Bronchial epithelial cell (primary cell): ENCODE results near the gene AMIGO1. TPM values are rescaled to one million over a fixed set of nuclear protein-coding genes. Genes with fewer than 3 reads are reported as not detected.

Experiments used
- DNase-seq: peaks from one replicate; pipeline ENCODE4 v3.0.0-alpha.2; 2010; ENCODE audit warnings: low read depth
- FAIRE-seq: peaks from 2 replicates; lab custom pipeline; 2011; peaks lifted over from hg19 to GRCh38; lab: Jason Lieb, UNC
- H3K27me3 ChIP-seq: 2 replicates; pipeline ENCODE4 v1.5.1; 2011; ENCODE audit warnings: low read length; ENCODE audit not compliant: control insufficient read depth, insufficient read depth
- H3K36me3 ChIP-seq: 2 replicates; pipeline ENCODE4 v1.5.1; 2011; ENCODE audit warnings: low read length; ENCODE audit not compliant: control insufficient read depth, insufficient read depth
- H3K4me3 ChIP-seq: 2 replicates; pipeline ENCODE4 v1.5.1; 2011; ENCODE audit warnings: mild to moderate bottlenecking, low read depth, low read length, control low read depth
- CTCF ChIP-seq: IDR thresholded peaks from 2 replicates; pipeline ENCODE4 v1.5.1; 2011; ENCODE audit warnings: mild to moderate bottlenecking, moderate library complexity, low read length, control low read depth, inconsistent platforms; ENCODE audit not compliant: insufficient read depth, severe bottlenecking
- total RNA-seq: library from RNA; depleted of rRNA; stranded (reverse); fragments of >200 nt; gene quantifications from 2 replicates; pipeline ENCODE4 v1.2.1, GENCODE V29; 2014

The AMIGO1 gene
- total RNA-seq, 1 donor from 2014 or later = 0.26 TPM

- peaks cover 8% of the 10 kb centered on the region for H3K36me3 ChIP-seq
- DNase-seq (no peak), FAIRE-seq (no peak)
- TF ChIP-seq CTCF = no peak
- H3K27me3 ChIP-seq = no peaks in the 10 kb centered on the region
- no peak overlapping the region for H3K4me3 ChIP-seq
Measured at GRCh38 chr1:109488696-109489095, 20.8 kb downstream of the AMIGO1 start.

- FAIRE-seq (no peak), DNase-seq (no peak)
- Histone ChIP-seq H3K4me3 (no peak overlapping the region), H3K27me3 (peaks cover 1% of the 10 kb centered on the region), H3K36me3 (peaks cover 8% of the 10 kb centered on the region)
- TF ChIP-seq CTCF = no peak
Measured at GRCh38 chr1:109488201-109488600, 21.3 kb downstream of the AMIGO1 start.

GRCh38 chr1:109487261-109487660 lies 22.3 kb downstream of the AMIGO1 start:
- no peak for TF ChIP-seq CTCF
- H3K36me3 ChIP-seq = peaks cover 8% of the 10 kb centered on the region
- no peak overlapping the region for H3K4me3 ChIP-seq
- FAIRE-seq (no peak), DNase-seq (no peak)
- H3K27me3 ChIP-seq = peaks cover 6% of the 10 kb centered on the region

- DNase-seq (no peak), FAIRE-seq (no peak)
Measured at GRCh38 chr1:109485001-109485400, 24.5 kb downstream of the AMIGO1 start.

GRCh38 chr1:109484519-109484975 lies 25.0 kb downstream of the AMIGO1 start:
- peak overlapping the region; percentile 68 for H3K4me3 ChIP-seq
- H3K36me3 ChIP-seq = peaks cover 6% of the 10 kb centered on the region
- FAIRE-seq = no peak
- H3K27me3 ChIP-seq = peaks cover 10% of the 10 kb centered on the region
- no peak for TF ChIP-seq CTCF
- no peak for DNase-seq

More at GRCh38 chr1:109485001-109485400, 24.5 kb downstream of the AMIGO1 start:
- peaks cover 6% of the 10 kb centered on the region for H3K36me3 ChIP-seq
- peaks cover 10% of the 10 kb centered on the region for H3K27me3 ChIP-seq
- TF ChIP-seq CTCF = no peak
- no peak overlapping the region for H3K4me3 ChIP-seq

- peak; percentile 73 for DNase-seq
Measured at GRCh38 chr1:109483672-109484518, 25.6 kb downstream of the AMIGO1 start, which contains the start of gene ATXN7L2. Gene ATXN7L2 (plus strand): TSS chr1:109483905. CDS start chr1:109483954, 49 bp downstream.

More at GRCh38 chr1:109483672-109484518, 25.6 kb downstream of the AMIGO1 start, which contains the start of gene ATXN7L2:
- FAIRE-seq = no peak
- H3K27me3 ChIP-seq = peaks cover 10% of the 10 kb centered on the region
- TF ChIP-seq CTCF = no peak
- peak within 1 kb of the TSS; percentile 68 for H3K4me3 ChIP-seq
- H3K36me3 ChIP-seq = peaks cover 6% of the 10 kb centered on the region
